ENCODE data around the gene ZFP82.
A peak's percentile ranks its signal among the peaks of the same experiment; 100 is the strongest.

ZFP82 gene

GRCh38 chr19:36420961-36421748 is 2.7 kb upstream of the ZFP82 start:
- peaks cover 2 to 28% of the 10 kb centered on the region in 2 donors for H3K9me3 ChIP-seq (replicated peaks in 1 of 2; ENCODE audit: control insufficient read depth in 2 of 2, insufficient read depth in 1 of 2, low read depth in 1 of 2, low read length in 2 of 2)
- H3K27ac ChIP-seq (replicated peaks; ENCODE audit: low read length) = no peak overlapping the region
- WGBS, 2 donors (ENCODE audit: extremely low coverage in 2 of 2, insufficient read length in 2 of 2, insufficient replicate concordance in 1 of 2) = no CpG with 5 or more reads among the region's 61 CpGs
- H3K36me3 ChIP-seq (replicated peaks in 1 of 2; ENCODE audit: control insufficient read depth in 2 of 2, insufficient read depth in 2 of 2, low read length in 2 of 2) = peaks cover 0 to 12% of the 10 kb centered on the region in 2 donors
- no peak overlapping the region for H2BK5ac ChIP-seq (ENCODE audit: low read length)
- no peak overlapping the region for H4K91ac ChIP-seq (ENCODE audit: low read depth, low read length, poor library complexity)
- peak; percentile 14 for DNase-seq (ENCODE audit: low spot score)
- H2BK120ac ChIP-seq (ENCODE audit: low read depth, low read length) = no peak overlapping the region
- H3K4me3 ChIP-seq (ENCODE audit: low read length in 2 of 2) = peak overlapping the region in 1 of 2 donors; percentile 75
- H2BK15ac ChIP-seq (ENCODE audit: low read length) = no peak overlapping the region
- H3K4me2 ChIP-seq (ENCODE audit: insufficient read depth, low read length, poor library complexity, severe bottlenecking) = peak overlapping the region; percentile 44
- peaks cover 0 to 6% of the 10 kb centered on the region in 2 donors for H3K4me1 ChIP-seq (ENCODE audit: control insufficient read depth in 2 of 2, insufficient read depth in 1 of 2, low read depth in 1 of 2, low read length in 2 of 2)
- peak overlapping the region; percentile 43 for H4K8ac ChIP-seq (ENCODE audit: low read depth, low read length)
- no peak overlapping the region for H2AK5ac ChIP-seq (ENCODE audit: low read depth, low read length)
- H2BK12ac ChIP-seq (ENCODE audit: low read length) = no peak overlapping the region
- no peak overlapping the region for H3K23ac ChIP-seq (ENCODE audit: low read depth, low read length, poor library complexity)
- H3K27me3 ChIP-seq (ENCODE audit: control insufficient read depth in 3 of 3, insufficient read depth in 3 of 3, low read depth in 1 of 3, low read length in 3 of 3) = peaks cover 0 to 19% (median 0%) of the 10 kb centered on the region in 3 experiments
- no peak overlapping the region for H3K14ac ChIP-seq (ENCODE audit: low read length)
- H3K4ac ChIP-seq (ENCODE audit: low read length) = no peak overlapping the region
- H3K18ac ChIP-seq (ENCODE audit: low read length) = peak overlapping the region; percentile 64
- H3K9ac ChIP-seq (ENCODE audit: low read depth, low read length, poor library complexity) = peak overlapping the region; percentile 70
- peaks cover 7% of the 10 kb centered on the region for H3K79me1 ChIP-seq (ENCODE audit: low read depth, low read length)
- H2AFZ ChIP-seq (ENCODE audit: low read length) = no peak overlapping the region

- H3K4ac ChIP-seq (ENCODE audit: low read length) = peak overlapping the region; percentile 100
- peak overlapping the region; percentile 78 for H3K27ac ChIP-seq (replicated peaks; ENCODE audit: low read length)
- H3K4me2 ChIP-seq (ENCODE audit: insufficient read depth, low read length, poor library complexity, severe bottlenecking) = peak overlapping the region; percentile 84
- peak overlapping the region; percentile 93 for H2AK5ac ChIP-seq (ENCODE audit: low read depth, low read length)
- H3K36me3 ChIP-seq (replicated peaks in 1 of 2; ENCODE audit: control insufficient read depth in 2 of 2, insufficient read depth in 2 of 2, low read length in 2 of 2) = peaks cover 3 to 37% of the 10 kb centered on the region in 2 donors
- peak overlapping the region; percentile 99 for H2AFZ ChIP-seq (ENCODE audit: low read length)
- no peak for DNase-seq (ENCODE audit: low spot score)
- peak overlapping the region; percentile 98 for H3K14ac ChIP-seq (ENCODE audit: low read length)
- H3K9me3 ChIP-seq (replicated peaks in 1 of 2; ENCODE audit: control insufficient read depth in 2 of 2, insufficient read depth in 1 of 2, low read depth in 1 of 2, low read length in 2 of 2) = peaks cover 2 to 50% of the 10 kb centered on the region in 2 donors
- peak overlapping the region; percentile 93 for H2BK5ac ChIP-seq (ENCODE audit: low read length)
- peak overlapping the region; percentile 81 for H2BK120ac ChIP-seq (ENCODE audit: low read depth, low read length)
- peak overlapping the region; percentile 97 for H3K18ac ChIP-seq (ENCODE audit: low read length)
- H3K9ac ChIP-seq (ENCODE audit: low read depth, low read length, poor library complexity) = peak overlapping the region; percentile 98
- peaks cover 0 to 19% (median 0%) of the 10 kb centered on the region in 3 experiments for H3K27me3 ChIP-seq (ENCODE audit: control insufficient read depth in 3 of 3, insufficient read depth in 3 of 3, low read depth in 1 of 3, low read length in 3 of 3)
- H3K4me3 ChIP-seq (ENCODE audit: low read length in 2 of 2) = peak overlapping the region; percentile 89 to 98
- WGBS, 2 donors (ENCODE audit: extremely low coverage in 2 of 2, insufficient read length in 2 of 2, insufficient replicate concordance in 1 of 2) = no CpG with 5 or more reads among the region's 25 CpGs
- peaks cover 0 to 6% of the 10 kb centered on the region in 2 donors for H3K4me1 ChIP-seq (ENCODE audit: control insufficient read depth in 2 of 2, insufficient read depth in 1 of 2, low read depth in 1 of 2, low read length in 2 of 2)
- no peak overlapping the region for H4K91ac ChIP-seq (ENCODE audit: low read depth, low read length, poor library complexity)
- peak overlapping the region; percentile 41 for H2BK12ac ChIP-seq (ENCODE audit: low read length)
- no peak overlapping the region for H4K8ac ChIP-seq (ENCODE audit: low read depth, low read length)
- H3K23ac ChIP-seq (ENCODE audit: low read depth, low read length, poor library complexity) = peak overlapping the region; percentile 12
- peaks cover 11% of the 10 kb centered on the region for H3K79me1 ChIP-seq (ENCODE audit: low read depth, low read length)
- H2BK15ac ChIP-seq (ENCODE audit: low read length) = peak overlapping the region; percentile 83
These were observed 625 bp downstream of the ZFP82 start for GRCh38 chr19:36417752-36418286.

- Histone ChIP-seq H2BK12ac (ENCODE audit: low read length) (no peak overlapping the region), H2AFZ (ENCODE audit: low read length) (no peak overlapping the region), H3K4me3 (ENCODE audit: low read length in 2 of 2) (no peak overlapping the region), H3K9me3 (replicated peaks in 1 of 2; ENCODE audit: control insufficient read depth in 2 of 2, insufficient read depth in 1 of 2, low read depth in 1 of 2, low read length in 2 of 2) (peaks cover 4 to 90% of the 10 kb centered on the region in 2 donors), H3K4me2 (ENCODE audit: insufficient read depth, low read length, poor library complexity, severe bottlenecking) (no peak overlapping the region), H3K23ac (ENCODE audit: low read depth, low read length, poor library complexity) (no peak overlapping the region), H2BK5ac (ENCODE audit: low read length) (no peak overlapping the region), H3K4me1 (ENCODE audit: control insufficient read depth in 2 of 2, insufficient read depth in 1 of 2, low read depth in 1 of 2, low read length in 2 of 2) (no peaks in the 10 kb centered on the region), H2BK120ac (ENCODE audit: low read depth, low read length) (no peak overlapping the region), H3K9ac (ENCODE audit: low read depth, low read length, poor library complexity) (no peak overlapping the region), H2BK15ac (ENCODE audit: low read length) (no peak overlapping the region), H3K27me3 (ENCODE audit: control insufficient read depth in 3 of 3, insufficient read depth in 3 of 3, low read depth in 1 of 3, low read length in 3 of 3) (no peaks in the 10 kb centered on the region), H2AK5ac (ENCODE audit: low read depth, low read length) (no peak overlapping the region), H3K14ac (ENCODE audit: low read length) (no peak overlapping the region), H4K91ac (ENCODE audit: low read depth, low read length, poor library complexity) (no peak overlapping the region), H4K8ac (ENCODE audit: low read depth, low read length) (no peak overlapping the region), H3K4ac (ENCODE audit: low read length) (no peak overlapping the region), H3K18ac (ENCODE audit: low read length) (no peak overlapping the region), H3K36me3 (replicated peaks in 1 of 2; ENCODE audit: control insufficient read depth in 2 of 2, insufficient read depth in 2 of 2, low read length in 2 of 2) (peaks cover 27 to 90% of the 10 kb centered on the region in 2 donors), H3K79me1 (ENCODE audit: low read depth, low read length) (peaks cover 1% of the 10 kb centered on the region), H3K27ac (replicated peaks; ENCODE audit: low read length) (no peak overlapping the region)
- no peak for DNase-seq (ENCODE audit: low spot score)
- no CpG with 5 or more reads among the region's 5 CpGs for WGBS, 2 donors (ENCODE audit: extremely low coverage in 2 of 2, insufficient read length in 2 of 2, insufficient replicate concordance in 1 of 2)
These were observed 8.6 kb downstream of the ZFP82 start for GRCh38 chr19:36409841-36410240.

- Histone ChIP-seq H3K36me3 (replicated peaks in 1 of 2; ENCODE audit: control insufficient read depth in 2 of 2, insufficient read depth in 2 of 2, low read length in 2 of 2) (peaks cover 33 to 95% of the 10 kb centered on the region in 2 donors), H3K9me3 (replicated peaks in 1 of 2; ENCODE audit: control insufficient read depth in 2 of 2, insufficient read depth in 1 of 2, low read depth in 1 of 2, low read length in 2 of 2) (peaks cover 5 to 95% of the 10 kb centered on the region in 2 donors)
These were observed 10.3 kb downstream of the ZFP82 start for GRCh38 chr19:36408101-36408500.

More at GRCh38 chr19:36408101-36408500, 10.3 kb downstream of the ZFP82 start:
- no peaks in the 10 kb centered on the region for H3K79me1 ChIP-seq (ENCODE audit: low read depth, low read length)
- H3K4me3 ChIP-seq (ENCODE audit: low read length in 2 of 2) = no peak overlapping the region
- H3K23ac ChIP-seq (ENCODE audit: low read depth, low read length, poor library complexity) = no peak overlapping the region
- no peak overlapping the region for H2BK15ac ChIP-seq (ENCODE audit: low read length)
- no peak overlapping the region for H4K91ac ChIP-seq (ENCODE audit: low read depth, low read length, poor library complexity)
- H2BK5ac ChIP-seq (ENCODE audit: low read length) = no peak overlapping the region
- H3K27me3 ChIP-seq (ENCODE audit: control insufficient read depth in 3 of 3, insufficient read depth in 3 of 3, low read depth in 1 of 3, low read length in 3 of 3) = no peaks in the 10 kb centered on the region
- no peak overlapping the region for H2BK12ac ChIP-seq (ENCODE audit: low read length)
- H3K18ac ChIP-seq (ENCODE audit: low read length) = no peak overlapping the region
- no peak overlapping the region for H2BK120ac ChIP-seq (ENCODE audit: low read depth, low read length)
- H2AFZ ChIP-seq (ENCODE audit: low read length) = no peak overlapping the region
- H3K4ac ChIP-seq (ENCODE audit: low read length) = no peak overlapping the region
- H2AK5ac ChIP-seq (ENCODE audit: low read depth, low read length) = no peak overlapping the region
- H3K9ac ChIP-seq (ENCODE audit: low read depth, low read length, poor library complexity) = no peak overlapping the region
- H4K8ac ChIP-seq (ENCODE audit: low read depth, low read length) = no peak overlapping the region
- H3K4me1 ChIP-seq (ENCODE audit: control insufficient read depth in 2 of 2, insufficient read depth in 1 of 2, low read depth in 1 of 2, low read length in 2 of 2) = no peaks in the 10 kb centered on the region
- WGBS, 2 donors (ENCODE audit: extremely low coverage in 2 of 2, insufficient read length in 2 of 2, insufficient replicate concordance in 1 of 2) = no CpG with 5 or more reads among the region's 3 CpGs
- H3K4me2 ChIP-seq (ENCODE audit: insufficient read depth, low read length, poor library complexity, severe bottlenecking) = no peak overlapping the region
- no peak for DNase-seq (ENCODE audit: low spot score)
- H3K14ac ChIP-seq (ENCODE audit: low read length) = no peak overlapping the region
- no peak overlapping the region for H3K27ac ChIP-seq (replicated peaks; ENCODE audit: low read length)

Measured in neuronal stem cell (in vitro differentiated cells).